Measurements from ENCODE around the gene TRERF1.
A peak's percentile ranks its signal among the peaks of the same experiment; 100 is the strongest.

Gene TRERF1

DNA sequence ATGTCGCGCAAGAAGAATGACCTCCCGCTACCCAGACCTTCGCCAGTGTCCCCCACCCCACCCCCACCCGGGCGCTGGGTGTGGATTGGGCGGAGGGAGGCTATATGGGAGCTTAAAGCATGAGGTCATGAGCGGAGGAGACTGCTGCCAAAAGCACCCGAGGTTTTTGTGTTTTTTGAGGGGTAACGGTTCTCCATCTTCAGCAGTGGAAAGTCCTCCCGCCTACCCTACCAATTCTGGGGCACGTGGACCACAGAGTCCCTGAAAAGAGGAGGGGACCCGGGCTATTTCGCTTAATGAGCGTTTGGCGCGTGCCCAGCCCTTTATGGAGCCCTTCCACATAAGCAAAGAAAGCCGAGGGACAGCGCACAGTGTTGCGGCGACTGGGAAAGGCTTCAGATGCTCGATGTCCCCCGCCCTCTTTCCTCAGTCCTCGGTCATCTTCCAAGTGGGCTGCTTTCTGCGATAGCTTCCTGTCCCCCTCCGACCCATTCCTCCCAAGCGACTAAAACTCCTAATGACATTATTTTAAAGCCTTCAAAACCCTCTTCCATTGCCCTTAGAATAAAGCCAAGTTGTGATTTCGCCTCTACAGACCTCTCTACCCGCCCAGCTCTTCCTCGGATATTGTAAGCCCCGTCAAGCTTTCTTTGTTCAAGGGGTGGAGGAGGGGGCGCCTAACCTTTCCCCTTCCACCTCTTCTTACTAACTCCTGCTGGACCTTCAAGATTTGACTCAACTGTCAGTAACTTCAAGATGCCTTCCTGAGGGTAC is 2.1 kb upstream of the TRERF1 start:
- no peaks in the 10 kb centered on the region for H3K9me3 ChIP-seq (ENCODE audit: control insufficient read depth, low read length)
- no peak overlapping the region for H2AK5ac ChIP-seq (ENCODE audit: low read length, severe bottlenecking)
- DNase-seq: peak; percentile 72
- 2% methylated on average over 22 of the region's 32 CpGs for WGBS
- H2BK120ac ChIP-seq (ENCODE audit: low read depth, low read length): peak overlapping the region; percentile 90
- no peak overlapping the region for H3K14ac ChIP-seq (ENCODE audit: low read length in 2 of 2)
- H2BK5ac ChIP-seq (ENCODE audit: low read depth, low read length, poor library complexity, severe bottlenecking): no peak overlapping the region
- H4K91ac ChIP-seq (ENCODE audit: low read length): peak overlapping the region; percentile 78
- peak overlapping the region; percentile 70 for H3K4me2 ChIP-seq (ENCODE audit: low read length, poor library complexity, severe bottlenecking)
- H3K27me3 ChIP-seq (ENCODE audit: control insufficient read depth in 1 of 2, insufficient read depth in 1 of 2, low read length in 2 of 2): no peaks in the 10 kb centered on the region
- H2BK15ac ChIP-seq (ENCODE audit: low read depth, poor library complexity, severe bottlenecking): peak overlapping the region; percentile 64
- H3K79me1 ChIP-seq (replicated peaks; ENCODE audit: low read length, poor library complexity, severe bottlenecking): no peaks in the 10 kb centered on the region
- peaks cover 5% of the 10 kb centered on the region for H3K4me1 ChIP-seq (ENCODE audit: control insufficient read depth, insufficient read depth, low read depth, low read length)
- H3K36me3 ChIP-seq (ENCODE audit: control insufficient read depth in 1 of 2, insufficient read depth in 2 of 2, low read depth in 1 of 2, low read length in 2 of 2): no peaks in the 10 kb centered on the region
- H2AFZ ChIP-seq (ENCODE audit: low read depth, low read length): peak overlapping the region; percentile 72
- peak overlapping the region in 1 of 2 experiments; percentile 83 for H2BK12ac ChIP-seq (ENCODE audit: low read length in 2 of 2)
- H4K8ac ChIP-seq (ENCODE audit: low read length): peak overlapping the region; percentile 73
- H3K9ac ChIP-seq (ENCODE audit: low read length): peak overlapping the region; percentile 93
- peak overlapping the region in 1 of 2 experiments; percentile 59 for H3K23ac ChIP-seq (ENCODE audit: low read length in 2 of 2)
- peak overlapping the region in 1 of 2 experiments; percentile 82 for H3K4ac ChIP-seq (ENCODE audit: low read depth in 1 of 2, low read length in 2 of 2)
- peak overlapping the region; percentile 79 to 94 for H3K18ac ChIP-seq (ENCODE audit: low read depth in 1 of 2, low read length in 2 of 2)
- peak overlapping the region; percentile 18 to 90 for H3K4me3 ChIP-seq (ENCODE audit: insufficient read depth in 1 of 2, low read depth in 1 of 2, low read length in 2 of 2)
- H3K27ac ChIP-seq (ENCODE audit: low read length, poor library complexity, severe bottlenecking): no peak overlapping the region

DNA sequence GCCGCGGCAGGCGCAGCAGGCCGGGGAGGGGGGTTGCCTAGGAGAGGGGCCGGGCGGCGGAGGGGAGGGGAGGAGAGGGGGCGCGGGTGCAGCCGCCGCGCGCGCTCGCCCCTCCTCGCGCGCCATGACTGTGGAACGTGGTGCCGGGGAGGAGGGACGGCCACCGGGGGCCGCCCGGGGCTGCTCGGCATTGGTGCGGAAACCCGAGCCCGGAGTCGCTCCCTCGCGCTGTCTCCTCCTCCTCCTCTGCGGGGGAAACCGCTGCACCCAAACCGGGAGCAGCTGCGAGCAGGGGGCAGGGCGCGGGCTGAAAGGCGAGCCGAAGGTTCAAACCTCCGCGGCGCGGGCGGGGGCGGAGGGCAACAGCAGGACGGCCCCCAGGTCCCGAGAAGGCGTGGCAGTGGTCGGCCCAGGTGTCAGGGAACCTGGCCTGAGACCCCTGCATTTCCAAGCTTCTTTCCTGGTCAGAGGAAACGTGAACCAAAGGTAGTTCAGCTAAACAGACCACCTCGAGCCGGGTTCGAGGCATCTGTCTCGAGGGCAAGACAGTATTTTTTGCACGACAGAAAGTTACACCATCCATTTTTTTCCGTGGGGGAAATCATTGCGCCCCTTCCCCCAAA is 1.4 kb upstream of the TRERF1 start:
- Histone ChIP-seq H3K18ac (ENCODE audit: low read depth in 1 of 2, low read length in 2 of 2) (peak overlapping the region; percentile 100), H3K4ac (ENCODE audit: low read depth in 1 of 2, low read length in 2 of 2) (peak overlapping the region in 1 of 2 experiments; percentile 100), H4K91ac (ENCODE audit: low read length) (peak overlapping the region; percentile 100), H3K14ac (ENCODE audit: low read length in 2 of 2) (no peak overlapping the region), H3K23ac (ENCODE audit: low read length in 2 of 2) (peak overlapping the region; percentile 93 to 98), H2AFZ (ENCODE audit: low read depth, low read length) (peak overlapping the region; percentile 60), H2BK120ac (ENCODE audit: low read depth, low read length) (peak overlapping the region; percentile 90), H3K4me2 (ENCODE audit: low read length, poor library complexity, severe bottlenecking) (peak overlapping the region; percentile 70), H3K27me3 (ENCODE audit: control insufficient read depth in 1 of 2, insufficient read depth in 1 of 2, low read length in 2 of 2) (no peaks in the 10 kb centered on the region), H2BK15ac (ENCODE audit: low read depth, poor library complexity, severe bottlenecking) (peak overlapping the region; percentile 78), H2BK5ac (ENCODE audit: low read depth, low read length, poor library complexity, severe bottlenecking) (peak overlapping the region; percentile 88), H4K8ac (ENCODE audit: low read length) (peak overlapping the region; percentile 100), H3K36me3 (ENCODE audit: control insufficient read depth in 1 of 2, insufficient read depth in 2 of 2, low read depth in 1 of 2, low read length in 2 of 2) (no peaks in the 10 kb centered on the region), H3K79me1 (replicated peaks; ENCODE audit: low read length, poor library complexity, severe bottlenecking) (no peaks in the 10 kb centered on the region), H2AK5ac (ENCODE audit: low read length, severe bottlenecking) (no peak overlapping the region), H3K4me1 (ENCODE audit: control insufficient read depth, insufficient read depth, low read depth, low read length) (peaks cover 5% of the 10 kb centered on the region), H2BK12ac (ENCODE audit: low read length in 2 of 2) (peak overlapping the region in 1 of 2 experiments; percentile 50), H3K27ac (ENCODE audit: low read length, poor library complexity, severe bottlenecking) (peak overlapping the region; percentile 93), H3K4me3 (ENCODE audit: insufficient read depth in 1 of 2, low read depth in 1 of 2, low read length in 2 of 2) (peak overlapping the region; percentile 90 to 92), H3K9ac (ENCODE audit: low read length) (peak overlapping the region; percentile 93), H3K9me3 (ENCODE audit: control insufficient read depth, low read length) (no peaks in the 10 kb centered on the region)
- peak; percentile 93 for DNase-seq
- WGBS: 1% methylated on average over 33 of the region's 57 CpGs

DNA sequence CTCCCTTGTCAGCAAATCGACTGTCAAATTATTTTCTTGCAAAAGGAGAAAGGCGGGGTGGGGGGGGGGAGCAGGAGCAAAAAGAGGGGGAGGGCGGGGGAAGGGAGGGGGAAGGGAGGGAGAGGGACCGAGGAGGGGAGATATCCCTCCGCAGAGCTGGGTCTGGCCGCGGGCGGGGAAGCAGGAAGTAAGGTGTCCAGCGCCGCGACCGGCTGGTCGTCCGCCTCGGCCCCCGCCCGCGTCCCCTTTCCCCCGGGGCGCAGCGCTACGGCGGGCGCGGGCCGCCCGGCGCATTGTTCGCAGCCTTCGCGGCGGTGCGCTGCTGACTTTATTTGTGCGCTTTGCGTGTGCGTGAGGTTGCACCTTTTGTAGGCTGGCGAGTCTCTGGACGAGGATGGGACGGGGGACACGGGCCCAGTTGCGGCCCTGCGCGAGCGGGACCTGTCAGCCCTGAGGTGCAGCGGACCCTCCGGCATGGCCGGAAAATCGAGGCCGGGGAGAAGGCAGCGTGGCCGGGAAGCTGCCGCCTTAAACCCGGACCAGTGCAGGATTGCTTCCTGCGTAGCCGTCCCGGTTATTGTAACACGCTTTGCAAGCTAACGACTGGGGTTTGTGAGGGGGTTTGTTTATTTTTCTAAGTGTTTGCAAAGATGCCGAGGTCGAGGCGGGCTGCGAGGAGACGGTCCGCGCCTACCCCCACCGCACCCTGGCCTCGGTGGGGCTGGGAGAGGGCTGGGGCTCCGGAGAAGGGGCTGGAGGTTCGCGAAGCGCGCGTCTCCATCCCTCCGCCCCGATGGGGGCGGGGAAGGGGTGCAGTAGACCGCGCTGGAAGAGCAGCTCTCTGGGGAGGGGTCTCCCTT is 675 bp upstream of the TRERF1 start:
- Histone ChIP-seq H2BK12ac (ENCODE audit: low read length in 2 of 2) (peak overlapping the region in 1 of 2 experiments; percentile 94), H3K4ac (ENCODE audit: low read depth in 1 of 2, low read length in 2 of 2) (peak overlapping the region; percentile 100), H4K91ac (ENCODE audit: low read length) (peak overlapping the region; percentile 100), H3K23ac (ENCODE audit: low read length in 2 of 2) (peak overlapping the region; percentile 98 to 100), H3K18ac (ENCODE audit: low read depth in 1 of 2, low read length in 2 of 2) (peak overlapping the region; percentile 100), H2BK5ac (ENCODE audit: low read depth, low read length, poor library complexity, severe bottlenecking) (peak overlapping the region; percentile 88), H3K36me3 (ENCODE audit: control insufficient read depth in 1 of 2, insufficient read depth in 2 of 2, low read depth in 1 of 2, low read length in 2 of 2) (no peaks in the 10 kb centered on the region), H4K8ac (ENCODE audit: low read length) (peak overlapping the region; percentile 98), H3K27ac (ENCODE audit: low read length, poor library complexity, severe bottlenecking) (peak overlapping the region; percentile 93), H3K79me1 (replicated peaks; ENCODE audit: low read length, poor library complexity, severe bottlenecking) (peaks cover 2% of the 10 kb centered on the region), H3K9me3 (ENCODE audit: control insufficient read depth, low read length) (no peaks in the 10 kb centered on the region), H2AFZ (ENCODE audit: low read depth, low read length) (peak overlapping the region; percentile 81), H3K4me1 (ENCODE audit: control insufficient read depth, insufficient read depth, low read depth, low read length) (peaks cover 5% of the 10 kb centered on the region), H2AK5ac (ENCODE audit: low read length, severe bottlenecking) (peak overlapping the region; percentile 73), H3K4me3 (ENCODE audit: insufficient read depth in 1 of 2, low read depth in 1 of 2, low read length in 2 of 2) (peak overlapping the region; percentile 92 to 93), H2BK120ac (ENCODE audit: low read depth, low read length) (peak overlapping the region; percentile 89), H2BK15ac (ENCODE audit: low read depth, poor library complexity, severe bottlenecking) (peak overlapping the region; percentile 78), H3K27me3 (ENCODE audit: control insufficient read depth in 1 of 2, insufficient read depth in 1 of 2, low read length in 2 of 2) (no peaks in the 10 kb centered on the region), H3K9ac (ENCODE audit: low read length) (peak overlapping the region; percentile 90), H3K4me2 (ENCODE audit: low read length, poor library complexity, severe bottlenecking) (peak overlapping the region; percentile 74), H3K14ac (ENCODE audit: low read length in 2 of 2) (peak overlapping the region; percentile 94 to 100)
- under 1% methylated on average over 62 of the region's 78 CpGs for WGBS
- DNase-seq: peak; percentile 88

Data from mesenchymal stem cell (in vitro differentiated cells and primary cell).